HL-60 (cell line): ENCODE measurements around the gene ZNF543.
"Not testable (repeated sequence)": the region's sequence is repeated elsewhere in the genome, so short reads cannot be mapped to it uniquely, and the experiment has no call there.

Source experiments
- GABPA ChIP-seq: IDR thresholded peaks from 2 replicates; pipeline ENCODE4 v1.6.1; 2012; ENCODE audit warnings: low read depth
- POLR2AphosphoS5 ChIP-seq: IDR thresholded peaks from 2 replicates; pipeline ENCODE4 v1.6.1; 2012; ENCODE audit warnings: low read depth
- SPI1 ChIP-seq: IDR thresholded peaks from 2 replicates; pipeline ENCODE4 v1.6.1; 2012; ENCODE audit warnings: low read depth, mild to moderate bottlenecking, borderline replicate concordance
- TF ChIP-seq, protein P1 (sequence below): IDR thresholded peaks from one replicate; pipeline ENCODE4 v1.5.1; 2011; ENCODE audit warnings: low read length, control low read depth, inconsistent platforms; ENCODE audit not compliant: insufficient read depth
- TF ChIP-seq, protein P2 (sequence below): IDR thresholded peaks from 2 replicates; pipeline ENCODE4 v1.6.1; 2012; ENCODE audit warnings: low read depth; ENCODE audit not compliant: insufficient replicate concordance

DNA sequence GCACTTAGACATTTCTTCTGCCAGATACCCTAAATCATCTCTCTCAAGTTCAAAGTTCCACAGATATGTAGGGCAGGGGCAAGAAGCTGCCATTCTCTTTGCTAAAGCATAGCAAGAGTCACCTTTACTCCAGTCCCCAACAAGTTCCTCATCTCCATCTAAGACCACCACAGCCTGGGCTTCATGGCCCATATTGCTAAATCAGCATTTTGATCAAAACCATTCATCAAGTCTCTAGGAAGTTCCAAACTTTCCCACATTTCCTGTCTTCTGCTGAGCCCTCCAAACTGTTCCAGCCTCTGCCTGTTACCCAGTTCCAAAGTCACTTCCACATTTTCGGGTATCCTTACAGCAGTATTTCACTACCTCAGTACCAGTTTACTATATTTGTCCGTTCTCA is 54.4 kb downstream of the ZNF543 start:
- not testable (repeated sequence) for TF ChIP-seq SPI1, GABPA, POLR2AphosphoS5
- TF ChIP-seq, protein P1, sequence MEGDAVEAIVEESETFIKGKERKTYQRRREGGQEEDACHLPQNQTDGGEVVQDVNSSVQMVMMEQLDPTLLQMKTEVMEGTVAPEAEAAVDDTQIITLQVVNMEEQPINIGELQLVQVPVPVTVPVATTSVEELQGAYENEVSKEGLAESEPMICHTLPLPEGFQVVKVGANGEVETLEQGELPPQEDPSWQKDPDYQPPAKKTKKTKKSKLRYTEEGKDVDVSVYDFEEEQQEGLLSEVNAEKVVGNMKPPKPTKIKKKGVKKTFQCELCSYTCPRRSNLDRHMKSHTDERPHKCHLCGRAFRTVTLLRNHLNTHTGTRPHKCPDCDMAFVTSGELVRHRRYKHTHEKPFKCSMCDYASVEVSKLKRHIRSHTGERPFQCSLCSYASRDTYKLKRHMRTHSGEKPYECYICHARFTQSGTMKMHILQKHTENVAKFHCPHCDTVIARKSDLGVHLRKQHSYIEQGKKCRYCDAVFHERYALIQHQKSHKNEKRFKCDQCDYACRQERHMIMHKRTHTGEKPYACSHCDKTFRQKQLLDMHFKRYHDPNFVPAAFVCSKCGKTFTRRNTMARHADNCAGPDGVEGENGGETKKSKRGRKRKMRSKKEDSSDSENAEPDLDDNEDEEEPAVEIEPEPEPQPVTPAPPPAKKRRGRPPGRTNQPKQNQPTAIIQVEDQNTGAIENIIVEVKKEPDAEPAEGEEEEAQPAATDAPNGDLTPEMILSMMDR = not testable (repeated sequence)
- TF ChIP-seq, protein P2, sequence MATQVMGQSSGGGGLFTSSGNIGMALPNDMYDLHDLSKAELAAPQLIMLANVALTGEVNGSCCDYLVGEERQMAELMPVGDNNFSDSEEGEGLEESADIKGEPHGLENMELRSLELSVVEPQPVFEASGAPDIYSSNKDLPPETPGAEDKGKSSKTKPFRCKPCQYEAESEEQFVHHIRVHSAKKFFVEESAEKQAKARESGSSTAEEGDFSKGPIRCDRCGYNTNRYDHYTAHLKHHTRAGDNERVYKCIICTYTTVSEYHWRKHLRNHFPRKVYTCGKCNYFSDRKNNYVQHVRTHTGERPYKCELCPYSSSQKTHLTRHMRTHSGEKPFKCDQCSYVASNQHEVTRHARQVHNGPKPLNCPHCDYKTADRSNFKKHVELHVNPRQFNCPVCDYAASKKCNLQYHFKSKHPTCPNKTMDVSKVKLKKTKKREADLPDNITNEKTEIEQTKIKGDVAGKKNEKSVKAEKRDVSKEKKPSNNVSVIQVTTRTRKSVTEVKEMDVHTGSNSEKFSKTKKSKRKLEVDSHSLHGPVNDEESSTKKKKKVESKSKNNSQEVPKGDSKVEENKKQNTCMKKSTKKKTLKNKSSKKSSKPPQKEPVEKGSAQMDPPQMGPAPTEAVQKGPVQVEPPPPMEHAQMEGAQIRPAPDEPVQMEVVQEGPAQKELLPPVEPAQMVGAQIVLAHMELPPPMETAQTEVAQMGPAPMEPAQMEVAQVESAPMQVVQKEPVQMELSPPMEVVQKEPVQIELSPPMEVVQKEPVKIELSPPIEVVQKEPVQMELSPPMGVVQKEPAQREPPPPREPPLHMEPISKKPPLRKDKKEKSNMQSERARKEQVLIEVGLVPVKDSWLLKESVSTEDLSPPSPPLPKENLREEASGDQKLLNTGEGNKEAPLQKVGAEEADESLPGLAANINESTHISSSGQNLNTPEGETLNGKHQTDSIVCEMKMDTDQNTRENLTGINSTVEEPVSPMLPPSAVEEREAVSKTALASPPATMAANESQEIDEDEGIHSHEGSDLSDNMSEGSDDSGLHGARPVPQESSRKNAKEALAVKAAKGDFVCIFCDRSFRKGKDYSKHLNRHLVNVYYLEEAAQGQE = not testable (repeated sequence)
